CD14-positive monocyte (primary cell): Measurements from ENCODE around the gene TAS1R3. TPM values are rescaled to one million over a fixed set of nuclear protein-coding genes. Genes with fewer than 3 reads are reported as not detected.
A peak's percentile ranks its signal among the peaks of the same experiment; 100 is the strongest.
"Not testable (repeated sequence)": the region's sequence is repeated elsewhere in the genome, so short reads cannot be mapped to it uniquely, and the experiment has no call there.

Experiments used
- DNase-seq, 3 donors: peaks; one replicate each; pipeline ENCODE4 v3.0.0-alpha.2; 2011 to 2022
- H2AFZ ChIP-seq: 2 replicates; pipeline ENCODE4 v1.6.0; 2012; ENCODE audit warnings: mild to moderate bottlenecking, low read depth, low read length, inconsistent platforms; ENCODE audit not compliant: insufficient read depth, poor library complexity, severe bottlenecking
- H3K27ac ChIP-seq, 2 donors: 1 replicate in 1 of 2; 2 replicates in 1 of 2; pipeline ENCODE4 v1.5.1; 2012 to 2013; ENCODE audit warnings: low read length in 2 of 2, control low read depth in 1 of 2, inconsistent platforms in 1 of 2, low read depth in 1 of 2, mild to moderate bottlenecking in 1 of 2
- H3K27me3 ChIP-seq, 2 donors: one replicate each; pipeline versions ENCODE4 v1.6.0 to v1.6.1; 2011 to 2013; ENCODE audit warnings: low read length in 2 of 2; ENCODE audit not compliant: control insufficient read depth in 2 of 2, insufficient read depth in 2 of 2
- H3K36me3 ChIP-seq, 2 donors: replicated peaks in 1 of 2; 1 replicate in 1 of 2; 2 replicates in 1 of 2; pipeline versions ENCODE4 v1.5.1 to v1.6.1; 2012 to 2013; ENCODE audit warnings: low read length in 2 of 2, control low read depth in 1 of 2, inconsistent platforms in 1 of 2, mild to moderate bottlenecking in 1 of 2; ENCODE audit not compliant: insufficient read depth in 2 of 2, control insufficient read depth in 1 of 2
- H3K4me1 ChIP-seq, 2 donors: 1 replicate in 1 of 2; 2 replicates in 1 of 2; pipeline versions ENCODE4 v1.5.1 to v1.6.1; 2012 to 2013; ENCODE audit warnings: low read length in 2 of 2, control low read depth in 1 of 2, inconsistent platforms in 1 of 2, mild to moderate bottlenecking in 1 of 2, moderate library complexity in 1 of 2; ENCODE audit not compliant: insufficient read depth in 2 of 2, control insufficient read depth in 1 of 2
- H3K4me2 ChIP-seq: replicated peaks from 2 replicates; pipeline ENCODE3; 2012; ENCODE audit warnings: low read length, moderate library complexity, mild to moderate bottlenecking; ENCODE audit not compliant: poor library complexity, severe bottlenecking; ENCODE audit errors: extremely low read depth
- H3K4me3 ChIP-seq, 3 experiments: fragments of 200-600 bp in 1 of 3; sonication (generic) in 1 of 3; replicated peaks in 1 of 3; 1 replicate in 2 of 3; 2 replicates in 1 of 3; pipeline ENCODE4 v1.5.1; 2011 to 2013; ENCODE audit warnings: low read length in 3 of 3, mild to moderate bottlenecking in 3 of 3, control low read depth in 2 of 3, low read depth in 2 of 3, inconsistent platforms in 1 of 3, moderate library complexity in 1 of 3
- H3K79me2 ChIP-seq: 2 replicates; pipeline ENCODE4 v1.6.0; 2012; ENCODE audit warnings: mild to moderate bottlenecking, control low read depth, inconsistent platforms, low read length, moderate library complexity; ENCODE audit not compliant: insufficient read depth
- H3K9ac ChIP-seq: 2 replicates; pipeline ENCODE4 v1.6.0; 2017; ENCODE audit warnings: low read length, mild to moderate bottlenecking; ENCODE audit not compliant: insufficient read depth, poor library complexity, severe bottlenecking
- H3K9me3 ChIP-seq, 2 donors: replicated peaks in 1 of 2; 1 replicate in 1 of 2; 2 replicates in 1 of 2; pipeline versions ENCODE4 v1.5.1 to v1.6.1; 2012 to 2013; ENCODE audit warnings: low read length in 2 of 2, control low read depth in 1 of 2; ENCODE audit not compliant: control insufficient read depth in 1 of 2, insufficient read depth in 1 of 2
- H4K20me1 ChIP-seq: 2 replicates; pipeline ENCODE4 v1.6.0; 2012; ENCODE audit warnings: mild to moderate bottlenecking, low read length, control low read depth, moderate library complexity; ENCODE audit not compliant: insufficient read depth
- H3K27ac Mint-ChIP-seq, 7 donors: one replicate each; pipeline ENCODE4 v1.8.0; 2020; ENCODE audit warnings: mild to moderate bottlenecking in 7 of 7, mixed read lengths in 7 of 7, moderate library complexity in 6 of 7, inconsistent platforms in 2 of 7
- H3K27me3 Mint-ChIP-seq, 3 donors: one replicate each; pipeline ENCODE4 v1.8.0; 2021 to 2022; ENCODE audit warnings: low read depth in 3 of 3, mild to moderate bottlenecking in 3 of 3, mixed read lengths in 3 of 3, moderate library complexity in 3 of 3, inconsistent platforms in 1 of 3
- H3K36me3 Mint-ChIP-seq, 2 donors: one replicate each; pipeline ENCODE4 v1.8.0; 2020; ENCODE audit warnings: mixed read lengths in 2 of 2, inconsistent platforms in 1 of 2, mild to moderate bottlenecking in 1 of 2
- H3K4me1 Mint-ChIP-seq: one replicate; pipeline ENCODE4 v1.8.0; 2020; ENCODE audit warnings: mild to moderate bottlenecking, mixed read lengths
- H3K4me3 Mint-ChIP-seq, 2 donors: one replicate each; pipeline ENCODE4 v1.8.0; 2020; ENCODE audit warnings: mild to moderate bottlenecking in 2 of 2, mixed read lengths in 2 of 2, moderate library complexity in 1 of 2
- H3K9me3 Mint-ChIP-seq, 7 donors: one replicate each; pipeline ENCODE4 v1.8.0; 2020 to 2022; ENCODE audit warnings: mixed read lengths in 7 of 7, mild to moderate bottlenecking in 6 of 7, moderate library complexity in 6 of 7, inconsistent platforms in 2 of 7
- WGBS: methylation state at CpG from one replicate; pipeline ENCODE4 v1.1.5; 2013; ENCODE audit warnings: missing lambda C conversion rate; ENCODE audit not compliant: insufficient coverage; 5-methylcytosine and 5-hydroxymethylcytosine counted together
- intact Hi-C, 2 donors: fragments of 100-400 bp; cut with micrococcal nuclease; formaldehyde crosslinking; loops; one replicate each; pipeline versions ENCODE4 v1.15.0 to v1.15.1; 2023
- polyA plus RNA-seq, 3 donors: library from polyadenylated mRNA; depleted of rRNA in 1 of 3; unstranded in 2 of 3; stranded (reverse) in 1 of 3; fragments of 300-500 nt in 2 of 3; fragments of >200 nt in 1 of 3; fragmentation: Illumina TruSeq in 2 of 3; gene quantifications; 1 replicate in 2 of 3; 2 replicates in 1 of 3; pipeline ENCODE4 v1.2.3, GENCODE V29; 2012 to 2021
- TF ChIP-seq, protein P1 (sequence below): fragments of 200-600 bp; IDR thresholded peaks from one replicate; pipeline ENCODE4 v1.8.0; 2022; ENCODE audit warnings: antibody characterized with exemption, mild to moderate bottlenecking

The TAS1R3 gene
- polyA plus RNA-seq, 3 donors = 0.45 TPM; not detected in 2

DNA sequence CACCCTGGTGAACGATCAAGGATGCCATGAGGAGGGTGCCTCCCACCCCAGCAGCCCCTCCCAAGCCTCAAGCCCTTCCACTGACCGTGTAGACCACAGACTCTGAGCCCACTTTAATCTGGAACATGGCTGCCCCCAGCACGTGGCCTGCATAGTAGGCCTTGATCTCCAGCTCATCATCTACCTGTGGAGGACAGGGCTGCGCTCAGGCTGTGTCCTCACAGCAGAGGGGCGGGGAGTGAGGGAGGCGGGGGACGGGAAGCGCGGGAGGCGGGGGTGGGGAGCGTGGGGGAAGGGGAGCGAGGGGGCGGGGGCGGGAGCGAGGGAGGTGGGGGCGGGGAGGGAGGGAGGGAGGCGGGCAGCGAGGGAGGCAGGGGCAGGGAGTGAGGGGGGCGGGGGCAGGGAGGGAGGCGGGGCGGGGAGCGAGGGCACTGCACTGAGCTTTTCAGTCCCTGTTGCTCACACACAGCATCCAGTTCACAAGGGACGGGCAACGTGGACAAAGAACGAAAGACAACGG lies 15.6 kb upstream of the TAS1R3 start:
- TF ChIP-seq, protein P1, sequence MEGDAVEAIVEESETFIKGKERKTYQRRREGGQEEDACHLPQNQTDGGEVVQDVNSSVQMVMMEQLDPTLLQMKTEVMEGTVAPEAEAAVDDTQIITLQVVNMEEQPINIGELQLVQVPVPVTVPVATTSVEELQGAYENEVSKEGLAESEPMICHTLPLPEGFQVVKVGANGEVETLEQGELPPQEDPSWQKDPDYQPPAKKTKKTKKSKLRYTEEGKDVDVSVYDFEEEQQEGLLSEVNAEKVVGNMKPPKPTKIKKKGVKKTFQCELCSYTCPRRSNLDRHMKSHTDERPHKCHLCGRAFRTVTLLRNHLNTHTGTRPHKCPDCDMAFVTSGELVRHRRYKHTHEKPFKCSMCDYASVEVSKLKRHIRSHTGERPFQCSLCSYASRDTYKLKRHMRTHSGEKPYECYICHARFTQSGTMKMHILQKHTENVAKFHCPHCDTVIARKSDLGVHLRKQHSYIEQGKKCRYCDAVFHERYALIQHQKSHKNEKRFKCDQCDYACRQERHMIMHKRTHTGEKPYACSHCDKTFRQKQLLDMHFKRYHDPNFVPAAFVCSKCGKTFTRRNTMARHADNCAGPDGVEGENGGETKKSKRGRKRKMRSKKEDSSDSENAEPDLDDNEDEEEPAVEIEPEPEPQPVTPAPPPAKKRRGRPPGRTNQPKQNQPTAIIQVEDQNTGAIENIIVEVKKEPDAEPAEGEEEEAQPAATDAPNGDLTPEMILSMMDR = no peak
- H3K36me3 Mint-ChIP-seq = peaks cover 51 to 91% of the 10 kb centered on the region in 2 donors
- no peak overlapping the region for H3K4me3 ChIP-seq
- no peaks in the 10 kb centered on the region for H3K9me3 ChIP-seq
- no peak overlapping the region for H2AFZ ChIP-seq
- H3K4me1 ChIP-seq = no peaks in the 10 kb centered on the region
- 96% methylated on average over 6 of the region's 26 CpGs for WGBS
- H4K20me1 ChIP-seq = peaks cover 68% of the 10 kb centered on the region
- no peak overlapping the region for H3K9ac ChIP-seq
- no peaks in the 10 kb centered on the region for H3K27me3 Mint-ChIP-seq
- H3K36me3 ChIP-seq = peaks cover 73 to 90% of the 10 kb centered on the region in 2 donors
- H3K27me3 ChIP-seq = no peaks in the 10 kb centered on the region
- no peaks in the 10 kb centered on the region for H3K4me1 Mint-ChIP-seq
- H3K4me2 ChIP-seq = no peak overlapping the region
- DNase-seq = no peak
- no peaks in the 10 kb centered on the region for H3K9me3 Mint-ChIP-seq
- H3K27ac ChIP-seq = no peak overlapping the region
- H3K4me3 Mint-ChIP-seq = no peak overlapping the region
- intact Hi-C loops = no loop called here
- H3K79me2 ChIP-seq = peaks cover 9% of the 10 kb centered on the region
- H3K27ac Mint-ChIP-seq = no peak overlapping the region

DNA sequence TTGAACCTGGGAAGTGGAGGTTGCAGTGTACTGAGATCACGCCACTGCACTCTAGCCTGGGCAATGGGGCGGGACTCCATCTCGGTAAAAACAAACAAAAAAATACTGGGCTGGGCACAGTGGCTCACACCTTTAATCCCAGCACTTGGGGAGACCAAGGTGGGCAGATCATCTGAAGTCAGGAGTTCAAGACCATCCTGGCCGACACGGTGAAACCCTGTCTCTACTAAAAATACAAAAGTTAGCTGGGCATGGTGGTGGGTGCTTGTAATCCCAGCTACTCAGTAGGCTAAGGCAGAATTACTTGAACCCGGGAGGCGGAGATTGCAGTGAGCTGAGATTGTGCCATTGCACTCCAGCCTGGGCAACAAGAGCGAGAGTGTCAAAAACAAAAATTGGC lies 14.9 kb upstream of the TAS1R3 start:
- Mint-ChIP-seq H3K27ac (peak overlapping the region in 3 of 7 donors; percentile 10 to 36 (median 33)), H3K36me3 (peaks cover 48 to 88% of the 10 kb centered on the region in 2 donors)
- H2AFZ ChIP-seq, intact Hi-C loops, H3K4me1 Mint-ChIP-seq, H3K9ac ChIP-seq, H3K27ac ChIP-seq, H3K4me1 ChIP-seq, H3K9me3 ChIP-seq, H3K4me2 ChIP-seq, DNase-seq, H3K27me3 ChIP-seq, H3K4me3 ChIP-seq, H3K9me3 Mint-ChIP-seq, H3K27me3 Mint-ChIP-seq, H3K4me3 Mint-ChIP-seq: not testable (repeated sequence)
- Histone ChIP-seq H4K20me1 (peaks cover 71% of the 10 kb centered on the region), H3K79me2 (peaks cover 16% of the 10 kb centered on the region), H3K36me3 (peaks cover 72 to 89% of the 10 kb centered on the region in 2 donors)
- 100% methylated on average over 2 of the region's 8 CpGs for WGBS
